NCI-H1930 (cell line): Measurements from ENCODE around the gene AGXT.

Source experiments
- DNase-seq, 2 experiments: peaks; one replicate each; lab custom pipeline; 2025; lab: John Stamatoyannopoulos, UW

The AGXT gene

DNA sequence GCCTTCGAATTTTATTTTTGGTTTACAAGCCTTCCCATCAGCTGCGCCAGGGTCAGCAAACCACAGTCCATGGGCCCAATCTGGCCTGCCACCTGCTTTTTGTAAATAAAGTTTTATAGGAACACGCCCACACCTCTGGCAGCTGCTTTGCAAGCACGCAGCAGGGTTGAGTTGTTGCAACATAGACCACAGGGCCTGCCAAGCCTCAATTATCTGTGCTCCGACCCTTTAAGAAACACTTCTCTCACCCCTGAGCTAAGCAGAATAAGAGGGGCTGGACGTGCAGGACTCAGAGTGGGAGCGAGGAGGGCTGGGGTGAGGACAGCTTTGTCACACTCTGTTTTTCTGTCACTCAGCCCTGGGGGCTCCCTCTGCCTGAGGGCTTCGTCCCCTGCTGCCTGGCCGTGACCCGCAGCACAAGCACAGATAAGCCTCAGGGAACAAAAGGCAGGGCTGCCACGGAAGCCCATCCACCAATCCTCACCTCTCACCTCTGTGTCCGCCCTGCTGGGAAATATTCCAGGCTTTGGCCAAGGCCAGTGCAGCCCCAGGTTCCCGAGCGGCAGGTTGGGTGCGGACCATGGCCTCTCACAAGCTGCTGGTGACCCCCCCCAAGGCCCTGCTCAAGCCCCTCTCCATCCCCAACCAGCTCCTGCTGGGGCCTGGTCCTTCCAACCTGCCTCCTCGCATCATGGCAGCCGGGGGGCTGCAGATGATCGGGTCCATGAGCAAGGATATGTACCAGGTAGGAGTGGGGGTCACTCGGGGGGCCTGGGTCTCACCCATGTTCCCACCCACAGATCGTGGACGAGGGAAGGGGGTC lies at the start of gene AGXT:
Gene AGXT (plus strand): TSS at position 539 of the 823 bp plus-strand sequence. CDS start 42 bp downstream, at position 581.
- no peak for DNase-seq

DNA sequence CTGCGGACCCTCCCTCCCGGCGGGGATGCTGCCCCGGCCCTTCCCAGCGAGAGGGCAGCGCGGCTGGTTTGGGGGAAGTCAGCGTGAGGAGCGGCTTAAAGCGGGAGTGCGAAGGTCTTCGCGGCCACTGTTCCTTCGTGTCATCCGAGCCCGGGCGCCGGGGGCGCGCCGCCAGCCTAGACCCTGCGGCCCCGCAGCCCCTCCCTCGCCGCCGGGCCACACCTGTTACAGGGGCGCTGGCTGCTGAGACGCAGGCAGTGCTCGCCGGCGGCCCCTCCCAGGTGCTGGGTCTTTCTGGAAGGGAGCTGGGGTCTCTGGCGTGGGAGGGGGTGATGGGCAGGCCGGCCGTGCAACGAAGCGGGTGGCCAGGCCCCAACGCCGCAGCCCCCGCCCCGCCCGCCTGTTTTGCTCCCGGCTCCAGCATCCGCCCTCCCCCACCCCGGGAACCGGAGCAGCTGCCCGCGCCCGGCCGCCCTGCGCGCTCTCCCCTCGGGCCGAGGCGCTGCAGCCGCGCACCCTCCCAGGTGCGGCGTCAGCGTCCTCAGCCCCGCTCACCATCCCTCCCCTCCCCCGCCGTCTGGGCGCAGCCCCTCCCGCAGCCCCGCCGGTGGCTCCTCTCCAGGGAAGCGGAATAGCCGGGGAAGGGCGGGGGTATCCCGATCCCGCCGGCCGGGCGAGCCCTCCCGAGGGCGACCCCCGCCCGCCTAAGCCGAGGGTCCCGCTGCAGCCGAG lies 49.3 kb upstream of the AGXT start:
- DNase-seq = no peak

DNA sequence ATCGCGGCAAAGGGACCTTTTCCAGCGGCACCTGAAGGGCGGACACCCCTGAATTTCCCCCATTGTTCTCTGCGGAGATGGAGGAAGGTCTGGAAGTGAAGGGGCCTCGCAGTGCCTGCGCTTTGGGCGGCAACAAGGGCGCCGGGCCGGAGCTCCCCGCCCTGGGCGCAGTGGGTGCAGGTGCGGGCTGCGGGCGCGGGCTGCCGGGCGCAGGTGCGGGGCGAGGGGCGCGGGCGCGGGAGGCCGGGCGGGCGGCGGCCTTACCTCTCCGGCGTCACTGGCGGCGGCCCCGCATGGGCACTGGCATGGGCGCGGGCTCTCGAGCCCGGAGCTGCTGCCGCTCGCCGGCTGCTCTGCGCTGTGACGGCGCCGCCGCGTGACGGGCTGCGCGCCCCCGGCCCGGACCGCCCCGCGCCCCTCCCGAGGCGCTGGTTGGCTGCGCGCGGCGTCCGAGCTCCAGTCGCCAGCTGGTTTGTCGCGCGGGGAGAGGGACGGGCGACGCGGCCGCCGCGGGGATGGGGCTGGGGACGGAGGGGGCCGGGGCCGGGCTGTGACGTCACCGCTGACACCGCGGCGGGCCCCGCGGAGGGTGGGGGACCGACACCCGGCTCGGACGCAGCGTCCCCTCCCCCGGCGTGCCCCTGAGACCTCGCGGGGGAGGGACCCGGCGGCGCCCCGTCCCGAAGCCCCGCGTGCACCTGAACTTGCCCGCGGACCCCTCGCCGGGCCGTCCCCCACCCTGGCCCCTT lies 48.6 kb upstream of the AGXT start, which contains the start of gene KIF1A:
Gene KIF1A (minus strand): TSS at position 362 of the 749 bp plus-strand sequence. CDS start 22,467 bp downstream, outside the sequence.
- DNase-seq = peak; percentile 87 to 94

DNA sequence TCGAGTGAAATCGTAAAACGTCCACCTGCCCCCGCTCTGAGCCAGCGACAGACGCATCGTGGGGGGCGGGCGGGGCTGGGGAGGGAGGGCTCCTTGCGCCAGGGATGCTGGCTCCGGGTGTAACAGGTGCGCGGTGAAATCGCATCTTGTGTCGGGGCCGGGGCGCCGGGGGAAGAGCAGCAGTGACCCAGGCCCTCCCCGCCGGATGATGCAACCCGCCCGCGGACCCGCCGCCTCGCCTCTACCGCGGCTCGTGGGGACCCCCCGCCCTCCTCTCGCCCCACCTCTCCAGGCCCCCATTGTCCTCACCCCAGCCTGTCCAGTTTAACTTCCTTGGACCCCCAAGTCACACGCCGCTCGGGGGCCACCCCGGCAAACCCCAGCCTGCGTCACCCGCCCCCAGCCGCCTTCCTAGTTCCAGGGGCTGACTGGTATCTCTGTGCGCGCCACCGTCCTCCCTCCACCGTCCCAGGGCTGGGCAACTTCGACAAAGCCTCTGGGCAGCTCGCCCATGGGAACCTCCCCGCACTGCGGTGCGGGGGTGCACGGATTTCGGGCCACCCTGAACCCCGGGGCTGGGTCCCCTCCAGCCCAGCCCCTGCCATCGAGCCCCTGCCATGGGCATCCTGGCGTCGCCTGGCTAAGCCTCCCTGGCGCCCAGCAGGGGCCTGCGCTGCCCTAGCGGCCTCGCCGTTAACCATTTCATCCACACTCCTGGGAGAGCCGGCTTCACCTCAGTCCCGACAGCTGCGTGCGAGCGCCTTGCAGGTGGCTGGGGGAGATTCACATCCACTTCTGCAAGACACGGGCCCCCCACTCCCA lies 47.8 kb upstream of the AGXT start:
- DNase-seq = peak; percentile 51 to 76

DNA sequence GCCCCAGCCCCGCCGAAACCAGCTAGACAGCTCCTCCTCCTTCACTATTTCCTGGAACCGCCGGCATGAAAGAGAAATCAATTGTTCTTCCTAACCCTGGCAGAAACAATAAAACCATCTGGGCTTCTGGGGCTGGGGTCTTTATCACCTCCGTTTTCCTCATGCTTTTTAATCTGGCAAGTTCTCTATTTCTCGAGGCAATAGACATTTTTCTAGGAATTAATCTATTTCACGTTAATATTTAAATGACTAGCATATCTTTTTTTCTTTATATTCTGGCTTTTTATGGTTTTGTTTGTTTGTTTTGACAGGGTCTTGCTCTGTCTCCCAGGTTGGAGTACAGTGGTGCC lies 47.2 kb upstream of the AGXT start:
- no peak for DNase-seq

DNA sequence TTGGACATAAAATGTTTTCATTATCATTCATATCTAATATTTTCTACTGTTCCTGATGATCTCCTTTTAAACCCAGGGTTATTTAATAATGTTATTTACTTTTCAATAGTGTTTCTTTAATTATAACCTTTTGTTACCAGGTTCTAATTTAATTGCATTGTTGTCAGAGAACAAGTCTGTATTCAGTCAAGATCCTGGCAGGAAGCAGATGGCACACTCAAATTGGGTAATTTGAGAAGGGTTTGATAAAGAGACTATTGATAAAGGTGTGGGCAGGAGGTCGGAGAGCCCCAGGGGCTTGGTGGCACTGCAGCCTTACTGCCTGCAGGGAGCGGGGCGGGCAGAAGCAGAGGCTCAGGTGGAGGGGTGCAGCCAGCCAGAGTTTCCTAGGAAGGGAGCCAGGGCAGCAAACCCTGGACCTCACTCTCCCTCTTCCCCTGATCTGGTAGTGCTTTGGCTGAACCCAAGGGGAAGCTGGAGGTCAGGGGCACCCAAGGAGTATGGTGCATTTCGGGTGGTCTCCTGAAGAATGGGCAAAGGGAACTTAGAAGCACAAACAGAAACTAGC lies 46.3 kb upstream of the AGXT start:
- peak; percentile 14 to 50 for DNase-seq

DNA sequence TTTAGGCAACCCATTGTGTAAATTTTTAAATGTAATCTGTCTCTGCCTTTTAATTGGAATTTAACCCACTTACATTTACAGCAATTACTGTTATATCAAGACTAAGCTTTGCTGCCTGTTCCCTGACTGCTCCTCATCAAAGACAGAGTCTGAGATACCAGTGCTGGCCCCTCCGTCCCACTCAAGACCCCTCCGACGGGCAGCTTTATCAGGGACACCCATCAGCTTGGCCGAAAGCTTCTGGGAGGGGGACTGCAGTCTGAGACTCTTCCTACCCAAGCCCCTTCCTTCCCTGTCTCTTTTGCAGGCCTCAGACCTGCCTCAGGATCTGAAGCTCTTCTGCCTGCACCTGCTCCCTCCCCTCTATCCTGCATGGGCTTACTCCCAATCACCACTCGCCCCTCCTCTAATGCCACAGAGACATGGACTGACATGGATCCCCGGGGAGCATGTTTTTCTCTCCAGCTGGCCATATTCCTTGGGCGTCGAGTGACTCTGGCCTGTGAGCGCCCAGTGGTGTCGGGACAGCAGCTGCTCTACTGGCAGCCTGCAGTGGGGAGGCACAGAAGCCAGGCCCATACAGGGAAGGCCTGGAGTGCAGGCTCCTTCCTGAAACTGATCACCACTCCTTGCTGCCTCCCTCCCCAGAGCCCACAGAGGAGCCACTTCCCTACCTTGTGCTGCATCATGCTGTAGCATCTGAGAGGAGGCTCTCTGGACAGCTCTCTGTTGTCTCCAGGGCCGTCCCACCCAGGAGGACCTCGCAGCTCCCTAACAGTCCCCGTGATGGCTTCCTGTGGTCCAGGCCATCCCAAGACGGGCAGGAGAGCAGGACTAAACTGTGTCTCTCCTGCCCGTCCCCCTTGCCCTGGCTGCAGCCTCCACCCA lies 44.9 kb upstream of the AGXT start:
- DNase-seq = no peak

DNA sequence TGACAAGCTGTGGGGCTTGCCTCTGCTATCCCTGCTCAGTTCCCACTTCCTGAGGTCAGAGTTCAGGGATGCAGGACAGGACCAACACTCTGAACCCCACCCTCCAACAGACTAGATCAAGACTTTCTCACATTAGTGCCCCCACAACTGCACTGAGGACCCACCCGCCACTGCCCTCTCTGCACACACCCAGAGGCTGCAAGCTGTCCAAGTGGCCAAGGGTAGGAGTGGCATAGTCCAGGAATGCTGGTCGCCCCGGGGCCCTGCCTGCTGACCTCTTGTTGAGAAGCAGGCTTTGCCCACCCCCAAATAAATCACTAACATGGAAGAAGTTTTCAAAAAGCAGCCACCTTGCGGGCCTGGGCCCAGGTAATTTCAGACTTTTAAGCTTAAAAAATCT lies 43.1 kb upstream of the AGXT start:
- DNase-seq = no peak

DNA sequence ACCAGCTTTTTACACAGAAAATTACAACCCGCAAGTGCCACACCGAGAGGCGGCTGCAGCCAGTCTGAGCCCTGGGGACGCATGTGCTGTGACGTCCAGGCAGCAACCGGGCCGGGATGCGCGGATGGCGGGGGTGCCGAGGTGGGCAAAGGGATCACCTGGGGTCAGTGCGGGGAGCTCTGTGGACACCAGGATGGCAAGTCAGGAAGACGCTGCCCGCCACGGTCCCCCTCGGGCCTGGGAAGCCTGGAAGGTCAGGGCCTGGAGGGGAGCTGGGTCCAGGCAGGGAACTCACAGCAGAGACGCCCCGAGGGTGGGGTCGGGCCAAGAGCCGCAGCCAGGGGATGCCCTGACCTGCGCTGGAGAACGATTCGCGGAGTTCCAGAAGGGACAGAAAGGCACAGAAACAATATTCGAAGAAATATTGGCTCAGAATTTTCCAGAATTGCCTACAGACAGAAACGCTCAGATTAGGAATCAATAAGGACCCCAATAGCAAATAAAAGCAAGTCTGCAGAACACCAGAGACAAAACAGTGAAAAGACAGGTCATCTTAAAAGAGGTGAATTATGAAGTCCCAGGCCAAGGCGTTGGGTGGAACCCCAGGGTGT lies 36.9 kb upstream of the AGXT start:
- no peak for DNase-seq

DNA sequence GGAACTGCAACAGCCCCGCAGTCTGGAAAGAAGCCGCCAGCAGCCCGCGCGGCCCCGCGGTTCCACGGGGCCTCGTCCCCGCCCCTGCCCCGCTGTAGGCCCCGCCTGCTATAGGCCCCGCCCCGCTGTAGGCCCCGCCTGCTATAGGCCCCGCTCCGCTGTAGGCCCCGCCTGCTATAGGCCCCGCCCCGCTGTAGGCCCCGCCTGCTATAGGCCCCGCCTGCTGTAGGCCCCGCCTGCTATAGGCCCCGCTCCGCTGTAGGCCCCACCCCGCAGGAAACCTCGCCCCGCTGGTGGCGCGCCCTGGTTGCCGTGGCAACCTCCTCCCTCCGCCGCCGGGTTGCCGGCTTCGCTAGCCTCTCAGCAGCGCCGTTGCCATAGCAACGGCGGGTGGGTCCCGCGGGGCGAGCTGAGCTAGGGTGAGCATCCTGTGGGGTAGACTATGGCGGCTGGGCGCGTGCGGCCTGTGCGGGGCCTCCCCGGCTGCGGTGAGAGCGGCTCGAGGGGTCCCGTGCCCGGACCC lies 36.4 kb upstream of the AGXT start:
- DNase-seq = peak; percentile 95 to 98

DNA sequence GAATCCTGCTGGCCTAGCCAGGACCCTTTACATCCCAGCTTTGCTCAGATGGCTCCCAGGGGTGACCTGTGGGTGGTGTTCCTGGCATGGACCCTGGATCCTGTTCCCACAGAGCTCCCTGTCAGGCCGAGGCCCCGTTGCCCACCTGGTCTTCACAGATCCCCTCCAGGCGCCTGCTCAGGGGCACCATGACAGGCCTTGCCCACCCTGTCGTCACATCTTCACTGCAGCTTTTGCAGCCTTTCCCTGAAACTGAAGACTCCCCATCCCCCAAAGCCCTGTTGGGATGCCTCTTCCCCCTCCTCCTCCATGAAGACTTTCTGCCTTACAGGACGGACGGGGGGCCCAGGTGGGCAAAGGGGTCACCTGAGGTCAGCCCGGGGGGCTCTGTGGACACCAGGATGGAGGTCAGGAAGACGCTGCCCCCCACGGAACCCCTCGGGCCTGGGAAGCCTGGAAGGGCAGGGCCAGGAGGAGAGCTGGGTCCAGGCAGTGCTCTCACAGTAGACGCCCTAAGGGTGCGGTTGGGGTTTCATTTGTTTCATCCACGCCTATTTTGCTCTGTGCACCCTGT lies 35.6 kb upstream of the AGXT start:
- no peak for DNase-seq

DNA sequence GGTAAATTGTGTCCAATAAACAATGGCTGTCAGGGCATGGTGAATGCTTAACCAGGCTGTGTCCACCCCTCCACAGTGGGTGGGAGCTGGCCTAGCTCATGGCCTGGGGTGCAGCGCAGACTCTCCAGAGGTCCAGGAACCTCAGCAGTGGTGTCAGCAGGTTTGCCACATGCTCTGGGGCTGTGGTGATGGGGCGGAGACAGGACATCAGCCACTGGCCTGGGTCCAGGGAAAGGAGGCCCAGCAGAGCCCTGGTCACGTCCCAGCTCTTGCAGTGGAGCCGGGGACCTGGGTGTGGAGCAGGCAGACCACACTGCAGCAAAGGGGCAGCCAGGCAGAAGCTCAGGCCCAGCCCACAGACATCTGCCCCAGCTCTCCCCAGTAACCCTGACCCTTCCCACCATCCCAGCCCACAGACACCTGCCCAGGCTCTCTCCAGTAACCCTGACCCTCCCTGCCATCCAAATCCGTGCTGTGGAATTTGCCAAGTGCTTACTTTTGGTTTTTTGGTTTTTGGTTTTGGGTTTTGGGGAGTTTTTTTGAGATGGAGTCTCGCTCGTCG lies 34.8 kb upstream of the AGXT start:
- DNase-seq = no peak

DNA sequence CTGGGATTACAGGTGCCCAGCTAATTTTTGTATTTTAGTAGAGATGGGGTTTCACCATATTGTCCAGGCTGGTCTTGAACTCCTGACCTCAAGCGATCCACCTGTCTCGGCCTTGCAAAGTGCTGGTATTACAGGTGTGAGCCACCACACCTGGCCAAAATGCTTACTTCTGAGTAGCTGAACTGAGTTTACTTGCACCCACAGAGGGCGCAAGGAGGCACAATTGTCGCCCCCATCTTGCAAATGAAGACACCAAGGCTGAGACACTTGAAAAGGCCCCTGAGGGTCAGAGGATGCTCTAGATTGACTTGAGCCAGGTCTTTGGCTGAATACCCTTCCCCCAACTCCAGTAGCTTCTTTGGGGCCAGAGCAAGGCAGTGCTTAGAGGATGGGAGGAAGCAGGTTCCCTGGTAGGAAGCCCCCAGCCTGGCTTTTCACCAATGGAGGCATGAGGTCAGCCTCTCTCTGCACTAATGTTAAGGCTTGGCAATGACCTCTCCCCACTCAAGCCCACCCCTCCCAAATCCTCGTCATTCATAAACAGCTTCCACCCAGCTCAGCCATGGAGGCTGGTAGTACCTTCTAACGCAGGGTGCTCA lies 34.1 kb upstream of the AGXT start:
- DNase-seq = no peak

DNA sequence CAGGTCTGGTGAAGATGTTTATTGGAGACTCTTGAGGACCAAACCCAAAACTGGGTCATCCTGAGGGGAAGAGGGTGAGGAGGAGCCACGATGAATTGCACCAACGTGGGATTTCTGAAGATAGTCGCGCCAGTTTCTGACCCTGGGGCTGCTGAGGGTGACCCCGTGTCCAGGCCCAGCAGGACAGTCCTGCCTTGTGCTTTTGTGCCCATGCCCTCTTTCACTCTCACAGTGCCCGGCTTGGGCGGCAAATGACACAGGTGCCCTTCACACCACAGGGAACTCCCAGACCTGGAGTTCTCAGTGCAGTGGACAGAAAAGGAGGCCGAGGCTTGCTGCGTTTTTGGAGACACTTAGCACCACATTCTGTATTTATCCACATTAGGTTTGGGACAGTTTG lies 33.1 kb upstream of the AGXT start:
- DNase-seq = no peak

DNA sequence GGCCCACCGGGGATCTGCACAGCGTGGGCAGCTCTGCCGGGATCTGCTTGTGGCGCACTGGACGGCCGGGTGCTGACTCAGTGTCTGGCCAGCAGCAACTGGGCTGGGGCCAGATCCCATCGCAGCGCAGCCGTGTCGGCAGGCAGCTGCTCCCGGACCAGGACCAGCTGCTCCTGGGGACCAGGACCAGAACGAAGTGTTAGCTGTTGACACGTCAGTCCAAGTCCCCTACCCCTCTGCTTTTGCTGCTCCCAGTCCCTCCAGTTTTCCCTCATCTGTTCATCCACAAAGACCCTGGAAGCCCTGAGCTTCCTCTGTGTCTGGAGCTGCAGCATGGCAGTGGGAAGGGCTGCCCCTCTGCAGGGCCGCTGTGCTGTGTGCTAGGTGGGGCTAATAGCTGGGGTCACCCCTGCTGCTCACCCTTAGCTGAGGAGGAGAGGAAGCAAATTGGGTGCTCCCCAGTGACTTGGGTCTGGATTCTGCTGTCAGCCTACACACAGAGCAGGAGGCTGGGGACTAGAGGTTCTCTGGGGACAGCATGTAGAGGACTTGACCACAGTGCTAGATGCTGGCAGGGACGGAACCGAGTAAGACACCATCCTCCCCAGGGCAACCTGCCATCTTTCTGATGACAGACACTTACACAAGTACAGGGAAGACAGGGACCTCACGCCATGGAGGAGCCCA lies 31.7 kb upstream of the AGXT start:
- DNase-seq = no peak

DNA sequence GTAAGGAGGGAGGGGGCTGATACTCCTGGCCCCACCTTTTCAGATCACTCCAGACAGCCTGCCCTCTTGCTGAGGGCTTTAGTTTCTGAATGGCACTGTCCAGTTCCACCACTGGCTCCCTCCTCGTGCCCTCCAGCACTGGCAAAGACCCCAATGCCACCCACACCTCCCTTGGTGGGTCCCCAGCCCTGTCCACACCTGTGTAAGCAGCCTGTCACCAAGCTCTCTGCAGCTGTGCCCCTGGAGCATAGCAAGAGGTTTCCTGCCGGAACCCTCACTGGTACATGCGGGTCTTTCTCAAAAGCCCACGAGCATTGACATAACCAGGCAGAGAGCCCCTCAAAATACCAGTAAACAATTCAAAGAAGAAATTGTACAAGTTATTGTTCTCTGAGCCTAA lies 31.0 kb upstream of the AGXT start:
- no peak for DNase-seq

DNA sequence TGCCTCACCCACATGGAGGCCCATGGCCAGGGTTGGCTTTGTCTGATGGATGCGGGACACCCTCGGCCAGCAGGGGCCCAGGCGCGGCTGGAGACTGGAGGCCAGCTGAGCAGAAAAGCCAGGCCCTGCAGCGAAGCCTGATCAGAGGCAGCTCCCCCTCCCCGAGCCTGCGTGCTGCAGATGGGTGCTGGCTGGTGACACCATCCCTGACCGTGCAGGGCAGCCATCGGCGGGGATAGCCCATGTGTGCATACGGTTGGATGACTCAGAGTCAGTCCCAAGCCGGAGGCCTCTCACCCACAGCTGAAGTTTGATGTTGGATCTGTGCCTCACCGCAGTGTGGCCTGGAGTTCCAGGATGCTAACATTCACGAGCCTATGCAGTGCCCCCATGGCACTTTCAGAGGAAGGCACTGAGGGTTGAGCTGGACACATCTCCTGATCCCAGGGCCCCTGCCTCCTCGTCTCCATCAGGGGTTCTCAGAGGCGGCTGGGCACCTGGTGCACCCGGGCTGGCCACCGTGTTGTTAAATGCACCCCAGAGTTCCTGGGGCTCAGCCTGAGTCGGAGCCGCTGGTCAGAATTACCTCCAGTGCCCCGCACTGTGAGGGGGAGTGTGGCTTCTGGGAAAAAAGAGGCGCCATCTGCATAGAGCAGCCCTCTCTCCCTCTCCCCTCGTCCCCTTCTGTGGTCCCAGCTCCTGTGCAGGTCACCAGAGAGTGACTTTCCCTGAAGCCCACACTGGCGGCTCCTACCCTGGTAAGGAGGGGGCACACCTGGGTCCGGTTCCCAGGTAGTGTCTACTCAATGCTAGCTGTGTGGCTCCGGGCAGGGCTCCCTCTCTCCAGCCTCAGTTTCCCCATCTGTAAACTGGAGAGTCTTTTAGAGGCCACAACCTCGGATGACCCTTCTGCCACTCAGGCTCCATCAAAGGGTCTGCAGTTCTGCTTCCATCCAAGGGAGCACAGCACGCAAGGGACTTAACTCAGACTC lies 29.2 kb upstream of the AGXT start:
- no peak for DNase-seq
